HG03045 (cell line): Measurements from ENCODE around the gene C1orf21.

Source experiments
- ATAC-seq: cut with Tn5 transposase; IDR thresholded peaks from one replicate; pipeline ENCODE4 v1.9.1; 2021; ENCODE audit warnings: mild to moderate bottlenecking, moderate library complexity; ENCODE audit not compliant: unreplicated experiment

The C1orf21 gene

DNA sequence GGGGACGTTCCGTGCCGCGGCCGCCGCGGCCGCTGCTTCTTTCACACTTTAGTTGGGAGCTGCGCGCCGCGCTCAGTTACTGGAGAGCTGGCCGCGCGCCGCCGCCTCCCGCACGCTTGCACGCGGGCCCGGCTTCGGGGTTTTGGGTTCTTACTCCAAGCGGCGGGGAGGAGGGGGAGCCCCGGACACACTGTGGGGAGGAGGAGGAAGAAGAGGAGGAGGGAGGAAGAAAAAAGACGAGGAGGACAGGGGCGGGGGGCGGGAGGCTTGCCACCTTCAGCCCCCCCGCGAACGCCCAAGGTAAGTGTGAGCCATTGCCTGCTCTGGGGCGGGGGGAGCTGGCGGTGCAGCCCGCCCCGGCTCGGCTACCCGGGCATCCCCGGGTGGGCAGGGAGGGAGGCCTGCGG, 243 bp downstream of the C1orf21 start:
- peak; percentile 29 for ATAC-seq

DNA sequence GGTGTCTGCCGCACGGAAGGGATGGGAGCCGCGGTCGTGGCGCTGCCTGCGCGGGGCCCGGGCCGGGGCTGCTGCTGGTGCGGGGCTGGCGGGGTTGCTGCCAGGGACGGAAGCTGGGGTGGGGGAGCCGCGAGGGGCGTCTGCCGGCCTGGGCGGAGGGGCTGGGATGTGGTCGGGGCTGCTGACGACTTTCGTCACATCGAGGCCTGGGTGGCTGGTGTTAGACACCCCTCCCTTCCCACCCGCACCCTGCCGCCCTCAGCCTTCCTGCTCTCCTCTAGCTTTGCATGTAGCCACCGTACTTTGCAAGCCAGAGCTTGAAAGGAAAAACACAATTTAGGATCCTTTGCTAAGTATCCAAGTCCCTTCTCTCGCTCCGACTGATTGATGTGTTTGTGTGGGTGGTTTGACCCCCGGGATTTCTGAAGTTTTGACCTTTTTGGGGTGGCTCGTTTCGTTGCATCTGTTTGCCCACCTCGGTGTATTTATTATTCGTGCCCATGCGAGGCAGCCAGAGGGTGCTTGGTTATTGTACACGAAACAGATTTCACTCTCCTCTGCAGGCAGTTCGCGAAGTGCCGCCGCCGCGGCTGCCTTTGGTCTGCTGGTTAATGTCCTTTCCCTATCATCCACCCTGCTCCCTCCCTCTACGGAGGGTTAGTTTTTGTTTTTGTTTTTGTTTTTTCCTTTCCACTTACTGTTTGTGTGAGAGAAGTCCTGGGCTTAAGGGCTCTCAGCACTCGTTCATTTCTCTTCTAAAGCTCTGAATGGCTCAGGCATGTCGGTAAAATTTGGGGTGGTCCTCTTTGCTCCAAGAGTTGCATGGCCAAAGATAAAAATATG, 868 bp downstream of the C1orf21 start:
- peak; percentile 18 for ATAC-seq

DNA sequence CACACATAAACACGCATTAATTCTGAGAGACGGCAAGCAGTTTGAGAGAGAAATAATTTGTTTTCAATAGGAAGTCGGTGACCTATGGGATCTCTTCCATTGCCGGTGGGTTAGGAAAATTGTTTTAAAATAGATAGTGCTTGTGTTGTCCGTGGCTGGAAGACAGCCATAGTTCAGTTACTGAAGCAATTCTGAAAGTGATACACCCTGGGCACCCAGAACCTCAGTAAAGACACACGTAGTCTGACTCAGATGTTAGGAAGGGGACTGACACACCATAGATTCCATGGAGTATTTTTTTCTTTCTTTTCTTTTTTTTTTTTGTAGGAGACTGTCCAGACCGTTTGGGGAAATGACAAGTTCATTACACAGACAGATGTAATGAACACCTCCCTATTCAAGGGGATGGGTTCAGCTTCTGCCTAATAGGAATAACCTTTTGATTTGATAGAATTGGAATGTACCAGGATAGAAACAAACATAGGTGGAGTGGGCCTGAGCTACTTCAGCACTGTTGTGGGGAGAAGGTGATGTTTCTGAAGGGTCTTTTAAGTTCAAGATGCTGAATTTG, 1.6 kb downstream of the C1orf21 start:
- no peak for ATAC-seq

DNA sequence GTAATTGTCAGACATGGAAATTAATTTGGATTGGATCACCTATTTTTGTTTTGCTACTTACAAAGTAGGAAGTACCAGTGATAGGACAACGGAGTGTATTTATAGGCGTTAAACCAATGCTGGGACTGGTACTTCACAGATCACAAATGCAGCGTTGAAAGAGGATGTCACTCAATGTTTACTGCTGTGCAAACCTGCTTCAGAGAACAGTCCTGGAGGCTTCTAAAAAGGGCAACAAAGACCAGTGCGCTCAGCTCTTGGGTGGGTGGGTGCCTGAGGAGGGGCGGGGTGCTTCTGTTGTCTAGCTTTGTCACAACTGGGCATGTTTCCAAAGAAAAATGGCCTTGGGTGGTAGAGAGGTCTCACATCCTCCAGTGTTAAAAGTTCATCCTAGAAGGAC, 2.1 kb downstream of the C1orf21 start:
- no peak for ATAC-seq

DNA sequence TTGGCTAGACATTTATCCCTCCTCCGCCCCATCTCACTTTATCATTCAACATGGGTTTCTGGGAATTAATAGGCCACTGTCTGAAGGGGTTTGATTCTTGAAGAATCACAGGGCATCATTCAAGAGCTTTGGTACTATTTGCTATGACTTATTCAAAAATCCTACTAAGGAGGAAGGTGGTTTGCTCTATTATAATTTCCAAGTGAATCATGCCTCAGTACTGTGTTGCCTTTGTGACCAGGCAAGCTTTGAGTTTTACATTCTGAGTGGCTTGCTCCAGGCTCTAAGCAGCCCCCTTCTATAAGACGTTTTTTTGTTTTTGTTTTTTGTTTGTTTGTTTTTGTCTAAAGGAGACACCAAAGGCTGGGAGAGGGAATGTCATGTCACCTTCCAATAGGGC, 2.6 kb downstream of the C1orf21 start:
- ATAC-seq, result no peak

- no peak for ATAC-seq
These were observed 4.1 kb downstream of the C1orf21 start for GRCh38 chr1:184390889-184391288.

- no peak for ATAC-seq
These were observed 5.2 kb downstream of the C1orf21 start for GRCh38 chr1:184392067-184392466.

- no peak for ATAC-seq
These were observed 6.1 kb downstream of the C1orf21 start for GRCh38 chr1:184392779-184393522.

DNA sequence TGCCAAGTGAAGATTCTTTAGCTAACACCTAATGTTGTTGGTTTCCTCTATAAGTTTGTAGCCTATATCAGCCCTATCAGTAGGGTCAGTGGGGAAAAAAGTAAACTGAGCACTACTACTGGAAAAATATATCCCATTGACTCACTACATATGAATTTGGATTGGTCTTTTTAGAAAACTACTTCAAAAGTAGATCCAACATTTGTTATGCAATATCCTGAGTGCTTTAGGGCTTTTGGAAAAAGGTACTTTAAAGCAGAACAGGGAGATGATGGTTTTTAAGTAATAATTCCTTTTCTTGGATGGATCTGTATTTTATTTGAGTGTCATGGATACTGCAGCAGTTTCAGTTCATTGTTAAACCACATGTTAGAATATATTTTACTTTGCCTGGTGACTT, 7.1 kb downstream of the C1orf21 start:
- ATAC-seq, result no peak

DNA sequence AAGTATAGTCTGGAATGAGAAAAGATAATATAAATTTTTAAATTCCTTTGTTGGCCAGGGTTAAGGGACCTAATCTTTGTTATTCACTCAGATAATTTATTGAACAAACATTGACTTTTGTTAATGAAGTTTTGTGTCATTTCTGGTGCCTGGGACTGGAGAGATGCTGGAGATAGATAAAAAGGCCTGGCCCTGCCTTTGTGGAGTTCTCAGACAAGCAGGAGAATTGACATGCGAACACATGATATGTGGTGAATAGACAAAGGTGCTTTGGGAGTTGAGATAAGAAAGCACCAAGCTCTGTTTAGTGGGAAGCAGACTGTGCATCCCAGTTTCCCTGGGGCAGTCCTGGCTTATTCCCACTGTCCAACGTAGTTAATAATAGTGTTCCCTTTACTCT, 8.5 kb downstream of the C1orf21 start:
- ATAC-seq, result no peak

GRCh38 chr1:184395937-184396480, 9.2 kb downstream of the C1orf21 start:
- no peak for ATAC-seq

GRCh38 chr1:184399192-184399847, 12.5 kb downstream of the C1orf21 start:
- no peak for ATAC-seq

GRCh38 chr1:184403961-184404726, 17.3 kb downstream of the C1orf21 start:
- ATAC-seq, result no peak

DNA sequence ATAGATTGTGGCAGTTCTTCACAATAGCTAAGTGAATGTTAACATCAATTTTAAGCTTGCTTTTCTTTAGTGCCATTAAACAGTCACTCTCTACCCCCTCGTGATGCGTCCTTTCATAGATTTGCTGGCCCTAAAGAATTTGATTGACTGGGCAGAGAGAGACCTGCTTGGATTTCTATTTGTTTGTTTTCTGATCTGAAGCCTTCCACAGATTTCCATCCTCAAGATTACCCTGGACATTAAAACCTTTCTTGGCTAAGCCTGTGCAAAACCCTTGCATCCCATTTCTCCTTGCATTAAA, 17.8 kb downstream of the C1orf21 start:
- ATAC-seq, result no peak

DNA sequence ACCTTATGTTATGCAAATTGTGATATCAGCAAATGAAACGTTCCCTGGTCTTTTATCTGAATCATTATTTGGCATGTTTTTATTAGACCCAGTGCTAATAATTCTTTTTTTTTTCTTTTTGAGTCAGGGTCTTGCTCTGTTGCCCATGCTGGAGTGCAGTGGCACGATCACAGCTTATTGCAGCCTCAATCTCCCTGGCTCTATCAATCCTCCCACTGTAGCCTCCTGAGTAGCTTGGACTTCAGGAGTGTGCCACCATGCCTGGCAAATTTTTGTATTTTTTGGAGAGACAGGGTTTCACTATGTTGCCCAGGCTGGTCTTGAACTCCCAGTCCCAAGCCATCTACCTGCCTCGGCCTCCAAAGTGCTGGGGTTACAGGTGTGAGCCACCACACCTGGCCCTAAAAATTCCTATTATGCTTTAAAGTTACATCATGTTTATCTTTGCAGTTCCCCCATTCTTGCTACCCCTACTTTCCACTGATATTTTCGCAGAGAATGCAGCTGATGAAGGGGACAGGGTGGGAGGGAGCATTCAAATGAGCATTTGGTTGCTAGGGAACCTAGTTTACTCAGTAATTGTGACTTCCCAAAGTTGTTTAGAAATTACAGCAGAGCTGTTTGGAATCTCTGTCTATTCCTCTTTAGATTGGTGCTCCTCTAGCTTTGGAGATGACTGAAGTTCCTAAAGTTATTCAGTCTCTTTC, 18.4 kb downstream of the C1orf21 start:
- no peak for ATAC-seq

GRCh38 chr1:184405801-184406142, 18.9 kb downstream of the C1orf21 start:
- ATAC-seq, result no peak

DNA sequence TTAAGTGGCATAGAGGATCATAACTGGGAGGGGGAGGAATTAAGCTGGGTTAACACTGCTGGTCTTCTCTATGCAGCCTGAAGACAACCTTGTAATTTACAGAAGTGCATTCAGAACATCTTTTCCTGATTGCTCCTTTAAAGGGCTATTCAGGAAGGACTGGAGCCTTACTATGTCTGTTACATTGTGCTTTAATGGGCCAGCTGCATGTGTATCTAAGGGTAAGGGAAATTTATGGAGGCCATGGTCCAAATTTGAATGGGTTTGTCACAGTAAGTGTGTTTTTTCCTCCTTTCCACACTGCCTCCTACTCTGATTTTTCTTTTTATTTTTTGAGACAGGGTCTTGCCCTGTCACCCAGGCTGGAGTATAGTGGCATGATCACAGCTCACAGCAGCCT, 19.6 kb downstream of the C1orf21 start:
- no peak for ATAC-seq

DNA sequence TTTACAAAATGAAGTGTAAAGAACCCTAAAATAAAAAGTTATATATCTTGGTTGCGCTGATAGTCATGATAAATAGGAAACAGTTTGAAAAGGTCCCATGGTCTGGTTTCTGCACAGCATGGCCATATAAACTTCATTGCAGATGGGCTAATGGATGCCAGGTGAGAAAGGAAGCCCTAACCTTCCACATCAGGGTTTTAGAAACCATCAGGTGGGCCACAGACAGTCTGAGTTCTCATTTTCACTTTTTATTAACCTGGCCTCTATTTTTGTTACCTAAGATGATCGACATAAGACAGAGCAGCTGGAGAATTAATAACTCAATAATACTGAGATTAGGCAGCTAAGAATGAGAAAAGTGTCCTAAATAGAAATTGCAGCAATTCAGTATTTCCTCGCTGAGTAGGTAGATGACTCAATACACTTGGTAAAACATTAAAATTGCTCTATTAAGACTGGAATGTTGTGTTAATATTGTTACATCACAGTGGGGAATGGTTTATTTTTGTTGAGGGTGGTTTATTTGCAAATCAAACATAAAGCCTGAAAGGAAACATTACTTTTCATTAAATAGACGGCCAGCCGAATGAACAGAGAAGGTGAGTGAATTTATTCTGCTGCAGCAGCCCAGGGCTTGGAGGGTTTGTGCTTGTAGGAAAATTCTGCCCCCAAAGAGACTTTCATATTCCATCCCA, 21.1 kb downstream of the C1orf21 start:
- no peak for ATAC-seq

GRCh38 chr1:184408580-184408979, 21.8 kb downstream of the C1orf21 start:
- ATAC-seq, result no peak
